Calu3 (cell line): ENCODE results near the gene KIF9. TPM values are rescaled to one million over a fixed set of nuclear protein-coding genes. Genes with fewer than 3 reads are reported as not detected.

Source experiments
- BruUV-seq: library from RNA; stranded (reverse); fragments of 400-500 nt; replicated peaks from 2 replicates; lab custom pipeline; 2021; lab: Mats Ljungman, UMichigan
- CTCF ChIA-PET: fragments of 300-600 bp; sonication (Branson Sonifier 250); formaldehyde crosslinking; loops from one replicate; lab custom pipeline; 2022; ENCODE audit warnings: antibody characterized with exemption; lab: Charles Lee
- DNase-seq: peaks from one replicate; pipeline ENCODE4 v3.0.0; 2022
- H3K27ac Mint-ChIP-seq: one replicate; pipeline ENCODE4 v1.8.0; 2022; ENCODE audit warnings: mixed read lengths; ENCODE audit not compliant: unreplicated experiment
- H3K27me3 Mint-ChIP-seq: one replicate; pipeline ENCODE4 v1.8.0; 2022; ENCODE audit warnings: mixed read lengths; ENCODE audit not compliant: unreplicated experiment
- H3K36me3 Mint-ChIP-seq: one replicate; pipeline ENCODE4 v1.8.0; 2022; ENCODE audit warnings: mild to moderate bottlenecking, moderate library complexity, mixed read lengths; ENCODE audit not compliant: insufficient read depth, unreplicated experiment
- H3K4me1 Mint-ChIP-seq: one replicate; pipeline ENCODE4 v1.8.0; 2022; ENCODE audit warnings: mild to moderate bottlenecking, low read depth, mixed read lengths; ENCODE audit not compliant: unreplicated experiment
- H3K4me3 Mint-ChIP-seq: one replicate; pipeline ENCODE4 v1.8.0; 2022; ENCODE audit warnings: mild to moderate bottlenecking, low read depth, moderate library complexity, mixed read lengths; ENCODE audit not compliant: unreplicated experiment
- H3K9me3 Mint-ChIP-seq: one replicate; pipeline ENCODE4 v1.8.0; 2022; ENCODE audit warnings: low read depth, mixed read lengths; ENCODE audit not compliant: unreplicated experiment
- intact Hi-C: fragments of 100-400 bp; cut with micrococcal nuclease; formaldehyde crosslinking; loops from one replicate; pipeline ENCODE4 v1.10.0; 2022; ENCODE audit not compliant: unreplicated experiment
- total RNA-seq: library from RNA; stranded (reverse); gene quantifications from 2 replicates; pipeline ENCODE4 v1.2.3, GENCODE V29; 2022
- TF ChIP-seq, protein P1 (sequence below): fragments of 200-600 bp; IDR thresholded peaks from one replicate; pipeline ENCODE4 v1.8.0; 2022; ENCODE audit warnings: antibody characterized with exemption; ENCODE audit not compliant: unreplicated experiment

The KIF9 gene
- total RNA-seq, 1 experiment from 2014 or later, result 8.9 TPM

DNA sequence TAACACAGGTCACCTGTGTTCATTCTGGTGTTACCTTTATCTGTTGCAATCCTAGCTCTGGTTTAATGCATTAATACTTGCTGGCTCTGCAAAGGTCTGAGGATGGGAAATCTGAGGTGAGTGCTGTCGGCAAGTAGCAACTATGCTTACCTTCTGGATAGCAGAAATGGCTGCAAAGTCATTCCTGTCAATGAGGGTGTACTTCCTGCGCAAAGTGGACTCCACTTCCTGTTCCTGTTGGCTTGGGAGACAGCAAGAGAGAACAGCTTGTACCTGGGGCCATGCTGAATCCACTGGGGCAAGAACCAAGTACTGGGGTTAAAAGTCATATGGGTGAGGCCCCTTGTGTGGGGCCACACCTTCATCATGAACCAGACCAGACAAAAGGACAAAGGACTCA, 37.3 kb downstream of the KIF9 start:
- no peaks in the 10 kb centered on the region for H3K9me3 Mint-ChIP-seq
- CTCF ChIA-PET, result no interaction called here
- TF ChIP-seq, protein P1, sequence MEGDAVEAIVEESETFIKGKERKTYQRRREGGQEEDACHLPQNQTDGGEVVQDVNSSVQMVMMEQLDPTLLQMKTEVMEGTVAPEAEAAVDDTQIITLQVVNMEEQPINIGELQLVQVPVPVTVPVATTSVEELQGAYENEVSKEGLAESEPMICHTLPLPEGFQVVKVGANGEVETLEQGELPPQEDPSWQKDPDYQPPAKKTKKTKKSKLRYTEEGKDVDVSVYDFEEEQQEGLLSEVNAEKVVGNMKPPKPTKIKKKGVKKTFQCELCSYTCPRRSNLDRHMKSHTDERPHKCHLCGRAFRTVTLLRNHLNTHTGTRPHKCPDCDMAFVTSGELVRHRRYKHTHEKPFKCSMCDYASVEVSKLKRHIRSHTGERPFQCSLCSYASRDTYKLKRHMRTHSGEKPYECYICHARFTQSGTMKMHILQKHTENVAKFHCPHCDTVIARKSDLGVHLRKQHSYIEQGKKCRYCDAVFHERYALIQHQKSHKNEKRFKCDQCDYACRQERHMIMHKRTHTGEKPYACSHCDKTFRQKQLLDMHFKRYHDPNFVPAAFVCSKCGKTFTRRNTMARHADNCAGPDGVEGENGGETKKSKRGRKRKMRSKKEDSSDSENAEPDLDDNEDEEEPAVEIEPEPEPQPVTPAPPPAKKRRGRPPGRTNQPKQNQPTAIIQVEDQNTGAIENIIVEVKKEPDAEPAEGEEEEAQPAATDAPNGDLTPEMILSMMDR, result no peak

DNA sequence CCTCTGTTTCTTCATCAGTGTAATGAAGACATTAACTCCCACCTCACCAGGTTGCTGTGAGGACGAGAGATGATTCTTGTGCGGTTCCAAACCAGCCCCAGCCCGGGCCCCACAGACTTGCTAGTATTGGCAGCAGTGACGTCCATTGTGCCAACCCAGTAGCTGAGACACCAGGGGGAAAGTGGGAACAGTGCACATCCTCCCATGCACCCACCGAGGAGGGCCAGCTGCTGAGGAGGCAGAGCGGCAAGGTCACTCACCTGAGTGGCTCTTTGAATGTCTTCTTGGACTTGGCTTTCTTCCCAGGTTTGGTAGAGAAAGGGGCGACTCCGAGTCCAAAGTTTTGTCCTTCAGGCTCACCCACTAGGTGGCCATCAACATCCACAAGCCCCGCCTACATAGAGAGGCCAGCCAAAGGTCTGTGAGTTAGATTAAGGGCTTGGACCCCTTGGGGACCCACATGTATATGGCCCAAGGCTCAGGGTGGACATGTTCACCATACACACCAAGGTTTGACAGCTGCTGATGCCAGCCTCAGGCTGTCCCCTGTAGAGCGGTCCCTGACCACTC, 38.0 kb downstream of the KIF9 start:
- no peak overlapping the region for H3K27ac Mint-ChIP-seq
- H3K9me3 Mint-ChIP-seq, result no peaks in the 10 kb centered on the region
- H3K4me1 Mint-ChIP-seq, result no peaks in the 10 kb centered on the region
- TF ChIP-seq, protein P1, result no peak
- CTCF ChIA-PET, result interaction anchor here (0.5 kb wide), 1 partner anchor 26 kb away, joined by 4 read pairs; no protein-coding TSS in a partner anchor
- H3K4me3 Mint-ChIP-seq, result no peak overlapping the region
- intact Hi-C loops, result no loop called here
- no TSS peak for BruUV-seq
- H3K36me3 Mint-ChIP-seq, result no peaks in the 10 kb centered on the region
- no peaks in the 10 kb centered on the region for H3K27me3 Mint-ChIP-seq
- no peak for DNase-seq

More for the DNA sequence above, 37.3 kb downstream of the KIF9 start:
- H3K27me3 Mint-ChIP-seq, result no peaks in the 10 kb centered on the region
- H3K27ac Mint-ChIP-seq, result no peak overlapping the region
- H3K4me3 Mint-ChIP-seq, result no peak overlapping the region
- BruUV-seq, result no TSS peak
- intact Hi-C loops, result no loop called here
- H3K4me1 Mint-ChIP-seq, result no peaks in the 10 kb centered on the region
- no peak for DNase-seq
- no peaks in the 10 kb centered on the region for H3K36me3 Mint-ChIP-seq

DNA sequence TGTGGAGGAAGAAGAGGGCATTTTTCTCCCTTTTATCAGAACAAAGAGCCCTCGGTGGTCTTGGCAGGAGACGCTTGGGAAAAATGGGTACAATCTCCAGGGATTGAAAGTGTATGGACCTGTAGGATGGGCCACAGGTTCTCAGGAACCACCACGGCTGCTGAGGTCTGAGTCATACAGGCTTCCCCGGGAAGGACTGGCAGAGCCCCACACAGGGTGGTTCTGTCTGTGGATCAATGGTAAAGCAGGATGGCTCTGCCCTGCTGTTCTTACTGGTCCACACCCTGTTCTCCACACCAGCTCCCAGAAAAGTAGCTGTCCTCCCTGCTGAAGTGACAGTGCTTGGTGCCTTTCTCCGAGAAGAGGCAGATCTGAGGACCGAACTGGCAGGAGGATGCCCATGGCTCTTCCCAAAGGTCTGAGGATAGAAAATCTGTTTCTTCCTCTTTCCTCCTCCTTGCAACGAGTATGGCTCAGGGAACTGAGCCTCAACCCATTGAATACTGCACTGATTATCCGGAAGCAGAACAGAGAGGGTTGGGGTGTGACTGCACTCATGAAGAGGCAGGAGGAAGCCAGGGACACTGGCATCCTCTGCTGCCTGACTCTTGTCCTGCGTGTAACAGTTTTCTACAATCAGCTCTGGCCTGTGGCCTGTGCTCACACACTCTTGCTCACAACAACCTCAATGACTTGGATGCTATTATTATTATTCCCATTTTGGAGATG, 39.0 kb downstream of the KIF9 start:
- no TSS peak for BruUV-seq
- Mint-ChIP-seq H3K9me3 (no peaks in the 10 kb centered on the region), H3K4me3 (no peak overlapping the region), H3K36me3 (no peaks in the 10 kb centered on the region), H3K4me1 (no peaks in the 10 kb centered on the region), H3K27me3 (no peaks in the 10 kb centered on the region), H3K27ac (no peak overlapping the region)
- DNase-seq, result no peak
- CTCF ChIA-PET, result no interaction called here
- intact Hi-C loops, result no loop called here
- TF ChIP-seq, protein P1, result no peak

DNA sequence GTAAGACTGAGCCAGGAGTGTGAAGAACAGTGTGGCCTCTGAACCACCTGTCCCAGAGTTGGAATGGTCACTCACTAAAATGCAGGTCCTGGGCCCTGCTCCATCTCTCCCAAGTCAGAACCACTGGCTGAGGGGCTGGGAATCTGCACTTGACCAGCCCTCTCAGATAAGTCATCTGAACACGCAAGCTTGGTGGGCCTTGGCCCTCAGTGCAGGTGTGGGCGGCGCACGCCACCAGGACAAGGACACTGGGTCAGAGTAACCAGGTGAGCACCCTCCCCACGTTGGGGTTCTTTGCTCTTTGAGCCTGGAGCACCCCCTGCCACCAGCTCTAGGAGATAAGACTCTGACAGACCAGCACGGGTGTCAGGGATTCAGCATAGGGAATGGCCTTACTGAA, 42.7 kb downstream of the KIF9 start:
- Mint-ChIP-seq H3K4me3 (no peak overlapping the region), H3K27ac (no peak overlapping the region), H3K36me3 (no peaks in the 10 kb centered on the region), H3K4me1 (peaks cover 9% of the 10 kb centered on the region), H3K9me3 (no peaks in the 10 kb centered on the region), H3K27me3 (no peaks in the 10 kb centered on the region)
- CTCF ChIA-PET, result no interaction called here
- DNase-seq, result no peak
- no TSS peak for BruUV-seq
- TF ChIP-seq, protein P1, result no peak
- intact Hi-C loops, result no loop called here
